HG03460 (cell line): ENCODE measurements around the gene KCNH1.

Experiments
- ATAC-seq: cut with Tn5 transposase; IDR thresholded peaks from one replicate; pipeline ENCODE4 v1.9.1; 2021; ENCODE audit not compliant: unreplicated experiment

KCNH1 gene

DNA sequence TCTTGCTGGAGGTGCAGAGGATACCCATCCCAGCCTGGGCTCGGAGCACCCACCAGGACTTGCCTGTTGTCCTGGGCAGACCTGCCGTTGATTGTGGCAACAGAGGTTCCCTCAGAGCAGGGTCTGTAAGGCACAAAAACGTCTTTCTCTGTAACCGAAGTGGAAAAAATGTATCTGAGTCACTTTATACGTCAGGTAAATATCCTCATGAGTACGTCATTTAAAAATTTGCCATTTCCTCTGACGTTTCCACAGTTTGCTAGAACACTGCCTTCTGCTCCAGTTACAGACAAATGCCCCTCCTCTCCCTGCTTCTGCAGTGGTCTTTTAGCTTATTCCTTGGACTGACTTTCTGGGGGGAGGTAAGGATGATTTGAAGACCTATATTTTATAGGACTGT lies 478.4 kb downstream of the KCNH1 start:
- no peak for ATAC-seq

DNA sequence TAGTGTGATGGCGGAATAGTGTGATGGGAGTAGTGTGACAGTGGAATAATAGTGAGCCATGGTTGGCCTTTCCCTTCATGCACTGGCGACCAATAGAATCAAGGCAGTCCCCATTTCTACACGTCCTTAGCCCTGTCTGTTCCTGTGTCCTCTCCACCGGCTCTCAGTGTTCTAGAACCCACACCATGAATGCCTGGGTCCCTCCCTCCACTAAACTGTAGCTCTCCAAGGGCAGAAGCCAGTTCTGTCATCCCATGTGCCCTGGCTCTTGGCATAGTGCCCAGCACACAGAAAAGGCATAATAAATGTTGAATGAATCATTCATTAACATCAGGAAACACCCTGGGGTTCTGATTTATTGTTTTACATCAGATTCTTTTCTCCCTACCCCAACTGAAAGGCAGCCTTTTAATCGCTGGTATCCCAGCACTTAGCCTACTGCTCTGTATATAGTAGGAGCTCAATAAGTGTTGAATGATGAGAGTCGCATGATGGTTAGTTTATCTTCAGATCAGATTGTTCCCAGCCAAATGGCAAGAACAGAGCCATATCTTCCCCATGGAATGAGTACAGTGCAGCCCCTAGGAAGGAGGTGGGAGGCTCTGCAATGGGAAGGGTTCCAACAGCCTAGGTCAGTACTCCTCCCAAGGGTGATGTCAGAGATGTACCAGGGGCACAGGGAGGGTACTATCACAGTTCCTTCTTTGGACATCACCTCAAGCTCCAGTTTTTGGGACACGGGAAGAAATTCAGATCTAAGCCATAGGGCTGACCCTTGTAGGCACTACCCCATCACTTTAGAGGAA lies 479.6 kb downstream of the KCNH1 start:
- ATAC-seq = no peak

DNA sequence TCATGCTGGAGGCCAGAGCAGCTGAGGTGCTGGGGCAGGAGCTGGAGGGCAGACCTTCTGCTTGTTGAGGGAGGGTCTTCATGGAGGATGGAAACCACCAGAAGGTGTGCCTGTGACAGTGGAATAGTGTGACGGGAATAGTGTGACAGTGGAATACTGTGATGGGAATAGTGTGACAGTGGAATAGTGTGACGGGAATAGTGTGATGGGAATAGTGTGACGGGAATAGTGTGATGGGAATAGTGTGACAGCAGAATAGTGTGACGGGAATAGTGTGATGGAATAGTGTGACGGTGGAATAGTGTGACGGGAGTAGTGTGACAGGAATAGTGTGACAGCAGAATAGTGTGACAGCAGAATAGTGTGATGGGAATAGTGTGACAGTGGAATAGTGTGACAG lies 480.2 kb downstream of the KCNH1 start:
- ATAC-seq = no peak

DNA sequence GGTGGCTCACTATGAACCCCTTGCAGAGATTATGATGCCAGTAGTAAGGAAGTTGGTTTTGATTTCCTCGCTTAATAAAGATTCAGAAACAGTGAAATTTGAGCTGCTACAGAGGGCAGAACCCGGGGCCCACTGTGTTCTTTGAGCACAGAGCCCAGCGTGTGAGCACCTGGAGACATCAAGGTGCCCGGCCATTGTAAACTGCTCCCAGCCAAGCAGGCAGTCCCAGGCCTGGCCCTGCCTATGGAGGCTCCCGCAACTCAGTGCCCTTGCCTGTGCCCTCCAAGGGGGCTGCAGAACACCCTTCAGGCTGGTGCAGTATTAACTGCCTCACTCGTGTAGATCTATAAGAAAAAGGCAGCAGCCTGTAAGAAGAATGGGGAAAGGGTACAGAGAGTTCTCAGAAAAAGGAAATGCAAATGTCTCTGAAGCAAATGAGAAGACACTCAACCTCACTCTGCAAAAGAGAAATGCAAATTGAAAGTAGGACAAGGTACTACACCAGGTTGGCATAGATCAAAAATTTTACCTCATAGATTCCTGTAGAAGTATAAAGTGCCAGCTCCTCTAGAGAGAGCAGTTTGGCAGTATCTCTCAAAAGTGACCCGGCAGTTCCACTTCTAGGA lies 481.5 kb downstream of the KCNH1 start:
- no peak for ATAC-seq

DNA sequence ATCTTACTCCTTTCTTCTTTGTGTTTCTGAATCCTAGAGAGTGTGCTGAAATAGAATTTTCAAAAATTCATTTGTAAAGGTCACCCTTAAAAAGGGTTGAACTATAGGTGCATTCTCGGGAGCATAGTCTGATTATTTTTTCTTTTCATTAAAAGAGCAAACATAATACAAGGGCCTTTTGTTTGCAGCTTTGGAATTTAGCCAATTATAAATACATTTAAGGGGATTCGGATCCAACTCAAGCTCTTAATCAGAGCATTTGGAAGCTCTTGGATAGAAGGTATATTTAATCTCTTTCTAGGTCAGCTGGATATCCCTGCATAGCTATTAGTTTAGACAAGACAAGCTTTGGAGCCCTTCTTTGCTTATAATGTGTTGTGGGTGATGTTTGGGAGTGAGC lies 483.5 kb downstream of the KCNH1 start:
- no peak for ATAC-seq

DNA sequence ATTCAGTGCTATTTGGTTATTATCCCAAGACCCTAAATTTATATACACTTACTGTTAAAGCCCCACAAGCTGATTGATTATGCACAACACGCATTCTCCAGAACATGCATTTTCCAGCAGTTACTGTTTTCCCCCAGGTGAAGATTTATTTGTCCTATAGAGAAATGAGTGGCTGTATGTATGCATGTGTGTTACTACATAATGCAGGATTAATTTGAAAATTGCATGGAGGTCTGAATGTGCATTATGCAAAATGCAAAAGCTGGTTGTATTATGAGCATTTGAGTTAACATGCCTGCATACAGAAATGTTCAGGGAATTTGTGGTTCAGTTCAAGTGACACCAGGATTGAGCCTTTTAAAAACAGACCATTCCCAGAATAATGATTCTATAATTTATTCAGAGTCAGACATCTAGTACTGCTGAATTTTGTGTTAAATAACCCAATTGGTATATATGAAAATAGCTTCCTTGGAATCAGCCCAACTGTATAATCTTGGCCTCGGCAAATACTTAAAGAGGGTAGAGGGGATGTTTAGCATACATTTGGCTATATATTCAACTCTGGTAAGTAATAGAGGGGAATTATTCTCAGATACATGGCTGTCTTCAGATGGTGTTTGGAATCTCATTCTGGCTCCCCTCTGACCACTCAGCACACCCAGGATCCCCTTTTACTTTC lies 485.2 kb downstream of the KCNH1 start:
- no peak for ATAC-seq

DNA sequence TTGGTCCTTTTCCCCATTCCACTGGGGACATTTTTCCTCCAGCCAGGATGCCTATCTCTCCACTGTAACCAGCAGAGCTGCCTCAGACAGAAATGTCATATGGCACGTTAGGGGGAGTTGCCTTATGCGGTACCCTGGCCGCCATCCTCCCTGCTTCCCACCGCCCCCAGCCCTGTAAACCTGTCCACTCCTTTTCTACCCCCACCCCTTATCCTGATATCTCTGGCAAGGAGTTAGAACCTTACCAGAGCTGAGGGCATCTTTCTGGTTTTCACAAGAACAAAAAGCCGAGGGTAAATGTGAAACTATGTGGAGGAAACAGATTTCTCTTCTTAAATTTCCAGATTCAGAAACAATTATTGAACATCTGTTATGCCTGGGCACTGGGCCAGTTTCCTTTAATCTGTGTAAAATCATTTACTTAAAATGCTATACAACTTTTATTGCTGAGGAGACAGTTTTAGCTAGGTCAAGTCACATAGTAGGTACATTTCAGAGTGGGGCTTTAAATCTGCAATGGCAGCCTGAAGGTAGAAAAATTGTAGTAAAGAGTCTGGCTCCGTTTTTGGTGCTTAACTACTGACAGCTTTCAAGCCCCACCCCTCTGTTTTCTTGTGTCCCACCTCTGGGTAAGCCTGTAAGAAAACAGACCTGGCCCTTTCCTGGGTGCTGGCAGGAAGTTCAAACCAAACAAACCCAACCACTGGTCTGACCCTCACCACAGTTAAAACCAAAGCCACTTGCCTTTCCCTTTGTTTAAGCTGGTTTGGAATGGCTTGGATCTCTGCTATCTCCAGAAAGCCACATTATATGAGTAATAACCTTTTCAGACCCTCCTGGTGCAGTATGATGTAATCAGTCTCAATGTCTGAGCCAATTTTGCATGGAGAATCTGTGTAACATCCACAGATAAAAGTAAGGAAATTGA lies 486.3 kb downstream of the KCNH1 start:
- ATAC-seq = no peak

DNA sequence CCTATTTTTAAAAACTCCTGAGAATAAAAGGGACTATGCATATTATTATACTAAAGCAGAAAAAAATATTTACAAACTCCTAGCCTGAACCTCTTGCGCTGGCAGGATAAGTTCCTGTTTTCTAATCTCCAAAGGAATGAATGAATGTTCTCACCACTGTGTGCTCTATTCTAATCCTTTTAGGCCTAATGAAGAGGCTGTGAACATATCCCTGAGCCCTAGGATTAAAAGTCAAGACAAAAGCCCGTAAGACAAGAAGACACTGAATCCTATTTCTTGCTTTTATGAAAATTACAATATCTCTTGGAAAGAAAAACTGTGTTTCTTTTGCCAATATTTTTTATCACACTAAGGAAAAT lies 487.7 kb downstream of the KCNH1 start:
- ATAC-seq = no peak

DNA sequence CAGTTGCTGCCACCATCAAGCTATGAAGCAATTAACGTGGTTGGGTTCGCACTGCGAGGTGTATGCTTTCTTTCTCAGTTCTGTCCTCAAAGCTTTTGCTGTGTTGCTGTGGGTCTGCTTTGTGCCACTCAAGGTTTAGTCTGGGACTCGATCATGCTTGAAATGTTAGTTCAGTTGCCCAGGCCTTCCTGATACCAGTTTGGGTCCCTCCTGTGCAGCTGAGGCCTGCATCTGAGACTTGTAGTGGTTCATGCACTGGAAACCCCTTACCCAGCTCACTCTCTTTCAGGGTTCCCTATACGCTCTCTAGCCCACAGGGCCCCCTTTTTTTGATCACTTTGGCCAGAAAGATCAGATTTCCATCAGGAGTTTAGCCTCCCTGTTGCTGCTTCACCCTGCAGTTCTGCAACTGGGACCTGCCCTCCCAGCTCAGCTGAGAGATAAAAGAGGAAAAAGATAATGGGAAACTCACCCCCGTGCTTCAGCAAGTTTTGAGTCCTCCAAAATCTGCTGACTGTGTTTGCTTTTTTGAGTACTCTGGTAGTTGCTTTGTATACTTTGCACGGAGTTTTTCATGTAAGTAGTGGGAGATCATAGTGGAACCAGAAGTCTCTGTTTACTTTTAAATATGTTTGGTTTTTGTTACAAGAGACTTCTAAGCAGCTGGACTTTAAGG lies 488.2 kb downstream of the KCNH1 start:
- ATAC-seq = no peak

DNA sequence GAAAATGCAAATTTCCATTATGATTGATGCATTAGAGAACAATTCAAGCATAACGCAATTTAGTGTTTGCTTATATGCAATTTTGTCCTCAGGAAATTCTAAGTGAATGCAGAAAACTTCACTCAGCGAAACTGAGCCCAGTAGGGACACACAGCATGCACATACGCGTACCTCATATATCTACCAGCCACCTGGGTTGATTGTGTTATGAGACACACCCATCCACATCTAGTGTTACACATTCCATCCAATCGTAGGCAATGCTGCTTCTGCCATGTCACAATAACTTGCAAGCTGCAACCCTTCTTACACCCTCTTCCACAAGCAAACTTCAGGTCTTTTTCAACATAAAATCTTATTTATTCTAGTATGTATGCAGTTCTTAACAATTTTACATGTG lies 492.4 kb downstream of the KCNH1 start:
- ATAC-seq = no peak

DNA sequence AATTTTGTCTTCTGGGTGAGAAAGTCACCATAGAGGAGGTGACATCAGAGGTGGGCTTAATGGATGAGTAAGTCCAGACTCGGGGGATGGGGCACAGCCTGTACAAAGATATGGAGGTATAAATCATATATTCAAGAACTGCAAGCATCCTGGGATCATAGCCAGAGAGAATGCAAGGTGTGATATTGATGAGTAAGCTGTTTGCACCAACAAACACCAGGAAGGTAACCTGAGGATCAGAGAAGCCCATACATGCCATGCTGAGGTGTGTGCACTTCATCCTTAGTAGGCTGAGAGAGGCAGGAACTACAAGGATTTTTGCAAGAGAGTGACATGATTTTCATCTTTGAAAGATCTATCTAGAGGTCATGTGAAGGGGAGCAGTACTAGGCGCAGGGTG lies 498.8 kb downstream of the KCNH1 start:
- ATAC-seq = no peak

DNA sequence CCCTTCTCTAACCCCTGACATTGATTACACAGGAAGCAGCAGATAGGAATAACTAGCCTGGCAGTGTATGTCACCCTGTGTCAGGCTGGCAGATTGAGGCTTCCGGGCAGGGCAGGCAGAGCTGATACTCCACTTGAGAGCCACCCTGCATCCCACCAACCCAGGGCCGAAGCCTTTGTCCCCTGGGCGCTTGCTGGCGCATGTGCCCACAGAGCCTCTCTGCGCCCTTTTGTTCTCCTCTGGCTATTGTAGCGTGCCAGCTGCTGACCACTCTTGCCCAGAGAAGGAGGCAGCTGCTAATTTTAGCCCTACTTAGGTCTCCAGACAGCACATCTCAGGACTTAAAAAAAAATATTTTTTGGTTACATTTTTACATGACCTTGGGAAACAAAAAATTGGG lies 500.3 kb downstream of the KCNH1 start:
- no peak for ATAC-seq

DNA sequence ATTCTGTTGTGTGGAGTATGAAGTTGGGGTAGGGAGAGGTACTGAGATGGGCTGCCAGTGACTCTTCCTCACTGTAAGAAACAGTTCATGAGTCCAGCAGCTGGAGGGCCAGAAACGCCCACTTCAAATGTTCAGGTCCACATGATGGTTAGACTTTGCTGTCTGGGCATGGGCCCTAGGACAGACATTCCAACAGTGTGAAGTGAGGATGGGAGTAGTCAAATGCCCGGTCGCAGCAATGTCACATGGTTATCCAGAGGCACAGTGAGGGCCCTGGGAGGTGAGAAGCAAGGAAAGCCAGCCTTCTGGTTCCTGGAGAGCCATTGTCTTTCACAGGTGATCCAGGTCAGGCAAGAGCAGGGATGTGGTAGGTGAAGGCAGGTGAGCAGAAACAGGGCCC lies 500.8 kb downstream of the KCNH1 start:
- no peak for ATAC-seq

DNA sequence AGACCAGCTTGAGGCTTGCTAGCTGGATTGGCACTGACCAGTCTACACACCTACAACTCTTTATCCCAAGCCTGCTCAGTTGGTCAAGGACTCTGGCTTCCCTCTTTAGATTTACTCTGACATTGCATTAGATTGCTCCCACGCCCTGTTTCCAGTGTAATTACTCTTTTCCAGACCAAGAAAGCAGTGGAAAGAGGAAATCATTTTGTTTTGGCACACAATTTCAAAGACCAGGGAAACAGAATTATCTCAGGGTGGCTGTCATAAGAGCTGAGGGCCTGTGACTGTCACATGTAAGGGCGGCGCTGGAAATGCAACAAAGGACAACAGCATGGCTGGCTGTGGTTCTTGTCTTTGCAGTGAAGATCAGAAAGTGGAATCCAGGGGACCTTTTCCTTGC lies 502.5 kb downstream of the KCNH1 start:
- ATAC-seq = no peak

DNA sequence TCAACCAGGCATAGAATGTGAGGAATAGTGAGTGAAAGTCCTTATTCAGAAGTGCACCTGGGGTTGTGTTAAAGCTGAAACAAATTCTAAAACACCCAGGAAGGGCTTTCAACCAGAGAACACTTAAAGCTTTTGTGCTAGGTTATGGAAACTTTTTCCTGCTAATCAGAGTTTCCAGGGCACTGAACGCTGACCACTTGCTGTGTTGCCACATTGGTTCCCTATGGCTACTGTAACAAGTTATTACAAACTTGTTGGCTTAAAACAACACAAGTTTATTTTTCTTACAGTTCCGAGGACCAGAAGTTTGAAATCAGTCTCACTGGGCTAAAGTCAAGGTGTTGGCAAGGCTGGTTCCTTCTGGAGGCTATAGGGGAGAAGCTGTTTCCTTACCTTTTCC lies 504.7 kb downstream of the KCNH1 start:
- no peak for ATAC-seq

DNA sequence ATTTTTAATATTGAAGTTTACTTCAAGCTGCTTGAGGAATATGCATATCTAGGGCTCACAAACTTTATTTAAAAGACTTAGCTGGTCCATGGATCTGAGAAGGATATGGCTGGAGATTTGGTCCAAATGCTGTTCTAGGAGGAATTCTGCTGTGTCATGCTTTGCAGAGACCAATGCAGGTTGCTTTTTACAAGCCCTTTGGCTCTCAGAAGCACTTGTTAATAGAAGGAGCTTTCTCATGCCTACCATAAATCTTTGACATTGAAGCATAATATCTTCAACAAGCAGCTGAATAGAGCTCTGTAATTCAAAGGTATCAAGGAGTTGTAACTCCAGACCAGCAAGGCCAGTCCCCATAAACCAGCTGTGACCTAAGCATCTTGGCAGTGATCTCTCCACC lies 506.2 kb downstream of the KCNH1 start:
- ATAC-seq = no peak
